NCI-H345 (cell line): ENCODE results near the gene ZNF785.
A peak's percentile ranks its signal among the peaks of the same experiment; 100 is the strongest.
"Not testable (repeated sequence)": the region's sequence is repeated elsewhere in the genome, so short reads cannot be mapped to it uniquely, and the experiment has no call there.

Experiments
- DNase-seq: peaks from one replicate; lab custom pipeline; 2025; lab: John Stamatoyannopoulos, UW

ZNF785 gene

GRCh38 chr16:30539000-30539964 lies 46.2 kb downstream of the ZNF785 start:
- DNase-seq: no peak

GRCh38 chr16:30536391-30537024 lies 49.0 kb downstream of the ZNF785 start:
- DNase-seq: not testable (repeated sequence)

- DNase-seq: peak; percentile 75
Measured at GRCh38 chr16:30535777-30536190, 49.7 kb downstream of the ZNF785 start.

- no peak for DNase-seq
Measured at GRCh38 chr16:30535106-30535776, 50.3 kb downstream of the ZNF785 start.

- DNase-seq: peak; percentile 96
Measured at GRCh38 chr16:30534368-30535105, 51.0 kb downstream of the ZNF785 start, which contains the start of gene ZNF747. Gene ZNF747 (minus strand): TSS chr16:30534858. CDS start chr16:30534679, 179 bp downstream.

GRCh38 chr16:30533748-30534367 lies 51.6 kb downstream of the ZNF785 start:
- no peak for DNase-seq

- DNase-seq: no peak
Measured at GRCh38 chr16:30533146-30533522, 52.4 kb downstream of the ZNF785 start.

- no peak for DNase-seq
Measured at GRCh38 chr16:30532285-30533145, 53.0 kb downstream of the ZNF785 start.
